Anterior cingulate cortex (tissue), 58 donors: ENCODE measurements around the gene EFCAB13.
A peak's percentile ranks its signal among the peaks of the same experiment; 100 is the strongest.
"Not testable (repeated sequence)": the region's sequence is repeated elsewhere in the genome, so short reads cannot be mapped to it uniquely, and the experiment has no call there.

Experiments
- DNase-seq, 58 donors: peaks; one replicate each; lab custom pipeline; 2025; lab: John Stamatoyannopoulos, UW

Gene EFCAB13

DNA sequence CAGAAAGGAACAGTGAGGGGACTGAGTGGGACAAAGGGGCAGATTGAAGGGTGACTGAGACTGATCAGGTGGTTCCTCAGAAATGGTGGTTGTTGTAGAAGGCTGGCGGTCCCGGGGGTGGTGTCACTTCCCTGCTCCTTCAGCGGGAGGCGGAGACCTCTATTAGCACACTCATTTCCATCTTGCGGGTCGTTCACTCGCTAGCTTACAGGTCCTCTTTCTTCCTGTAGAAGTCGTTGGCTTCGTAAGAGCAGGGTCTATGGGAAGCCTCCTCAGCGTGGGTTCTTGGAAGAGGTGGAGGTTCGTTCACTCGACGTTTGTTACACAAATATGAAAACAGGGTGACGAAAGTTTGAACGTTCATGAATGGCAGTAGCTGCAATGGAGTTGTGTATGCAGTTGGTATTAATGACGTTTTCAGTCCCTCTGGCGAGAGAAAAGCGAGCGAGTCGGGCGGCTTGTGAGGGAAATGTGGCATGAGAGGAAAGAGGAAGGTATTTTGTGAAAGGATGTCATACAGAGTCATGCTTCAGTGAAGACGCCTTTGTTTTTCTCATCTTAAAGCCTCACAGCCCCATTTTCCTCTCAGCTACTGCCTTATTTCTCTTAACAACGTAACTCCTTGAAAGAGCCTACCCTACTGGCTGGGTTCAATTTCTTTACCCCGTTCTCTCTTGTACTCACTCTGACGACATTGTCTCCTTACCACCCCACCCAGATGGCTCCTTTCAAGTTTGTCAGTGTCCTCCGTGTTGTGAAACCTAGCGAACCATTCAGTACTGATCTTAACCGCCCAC lies 667 bp downstream of the EFCAB13 start:
- DNase-seq: peak in 9 of 58 donors; percentile 4 to 54 (median 30)

DNA sequence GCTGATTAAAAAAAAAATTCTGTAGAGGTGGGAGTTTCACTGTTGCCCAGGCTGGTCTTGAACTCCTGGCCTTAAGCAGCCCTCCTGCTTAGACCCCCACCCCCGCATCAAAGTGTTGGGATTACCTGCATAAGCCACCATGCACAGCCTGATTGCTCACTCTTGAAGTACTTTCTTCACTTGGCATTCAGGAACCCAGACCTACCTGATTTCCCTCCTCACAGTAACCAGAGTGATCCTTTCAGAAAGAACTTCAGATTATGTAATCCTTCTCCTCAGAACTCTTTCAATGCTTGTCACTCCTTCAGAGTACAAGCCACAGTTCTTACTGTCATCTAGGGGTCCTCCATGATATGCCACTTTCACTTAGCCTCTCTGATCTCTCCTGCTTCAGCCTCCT lies 1.4 kb downstream of the EFCAB13 start:
- DNase-seq: no peak

DNA sequence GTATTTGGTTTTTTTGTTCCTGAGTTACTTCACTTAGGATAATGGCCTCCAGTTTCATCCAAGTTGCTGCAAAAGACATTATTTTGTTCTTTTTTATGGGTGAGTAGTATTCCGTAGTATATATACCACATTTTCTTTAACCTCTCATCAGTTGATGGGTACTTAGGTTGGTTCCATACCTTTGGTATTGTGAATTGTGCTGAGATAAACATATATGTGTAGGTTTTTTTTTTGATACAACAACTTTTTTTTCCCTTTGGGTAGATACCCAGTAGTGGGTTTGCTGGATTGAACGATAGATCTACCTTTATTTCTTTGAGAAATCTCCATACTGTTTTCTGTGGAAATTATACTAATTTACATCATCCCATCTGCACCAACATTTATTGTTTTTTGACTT lies 6.8 kb downstream of the EFCAB13 start:
- DNase-seq: no peak

DNA sequence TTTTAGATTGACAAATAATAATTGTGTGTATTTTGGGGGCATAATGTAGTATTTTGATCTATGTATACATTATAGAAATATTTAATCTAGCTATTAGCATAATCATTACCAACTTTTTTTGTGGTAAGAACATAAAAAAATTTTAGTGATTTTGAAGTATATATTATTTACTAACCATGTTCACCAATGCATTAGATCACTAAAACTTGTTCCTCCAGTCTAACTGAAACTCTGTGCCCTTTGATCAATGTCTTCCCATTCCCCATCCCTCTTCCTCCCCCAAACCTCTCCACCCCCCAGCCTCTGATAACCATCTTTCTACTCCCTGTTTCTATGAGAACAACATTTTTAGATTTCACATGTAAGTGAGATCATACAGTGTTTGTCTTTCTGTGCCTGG lies 8.5 kb downstream of the EFCAB13 start:
- DNase-seq: no peak

DNA sequence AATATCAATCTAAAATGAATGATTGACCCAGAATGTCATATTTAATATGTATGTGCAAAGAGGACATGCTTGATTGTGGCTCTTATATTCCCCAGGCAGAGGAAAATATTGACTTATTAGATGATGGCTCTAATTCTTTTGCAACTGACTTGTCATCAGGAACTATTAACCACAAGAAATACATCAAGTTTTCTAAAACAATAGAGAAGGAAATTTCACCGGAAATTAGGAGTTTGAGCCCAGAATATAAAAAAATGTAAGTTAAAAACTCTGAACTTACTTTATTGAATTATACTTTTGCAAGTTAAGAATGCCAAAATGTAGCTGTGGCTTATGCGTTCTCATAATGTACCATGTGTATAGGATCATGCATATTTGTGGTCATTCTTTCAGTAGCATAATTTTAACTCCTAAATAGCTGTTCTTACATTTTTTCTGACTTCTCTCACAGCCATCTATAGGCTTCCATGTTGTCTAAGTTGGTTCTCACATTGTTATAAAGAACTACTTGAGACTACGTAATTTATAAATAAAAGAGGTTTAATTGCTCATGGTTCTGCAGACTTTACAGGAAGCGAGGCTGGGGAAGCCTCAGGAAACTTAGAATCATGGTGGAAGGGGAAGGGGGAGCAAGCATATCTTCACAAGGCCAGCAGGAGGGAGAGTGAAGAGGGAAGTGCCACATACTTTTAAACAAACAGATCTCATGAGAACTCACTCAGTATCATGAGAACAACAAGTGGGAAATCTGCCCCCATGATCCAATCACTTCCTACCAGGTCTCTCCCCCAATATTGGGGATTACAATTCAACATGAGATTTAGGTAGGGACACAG lies 11.6 kb downstream of the EFCAB13 start:
- DNase-seq: no peak

DNA sequence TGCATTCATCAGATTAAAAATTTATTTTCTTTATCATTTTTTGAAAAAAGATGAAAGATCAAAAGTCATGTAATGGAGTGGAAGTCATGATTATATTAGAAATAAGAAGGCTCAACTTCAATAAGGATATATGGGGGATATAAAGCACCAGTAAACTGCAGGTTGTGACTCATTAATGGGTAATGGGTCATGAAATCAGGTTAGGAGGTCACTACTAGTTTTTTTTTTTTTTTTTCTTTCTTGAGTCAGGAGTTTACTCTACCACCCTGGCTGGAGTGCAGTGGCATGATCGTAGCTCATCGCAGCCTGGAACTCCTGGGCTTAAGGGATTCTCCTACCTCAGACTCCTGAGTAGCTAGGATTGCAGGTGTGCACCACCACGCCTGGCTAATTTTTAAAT lies 14.3 kb downstream of the EFCAB13 start:
- no peak for DNase-seq

DNA sequence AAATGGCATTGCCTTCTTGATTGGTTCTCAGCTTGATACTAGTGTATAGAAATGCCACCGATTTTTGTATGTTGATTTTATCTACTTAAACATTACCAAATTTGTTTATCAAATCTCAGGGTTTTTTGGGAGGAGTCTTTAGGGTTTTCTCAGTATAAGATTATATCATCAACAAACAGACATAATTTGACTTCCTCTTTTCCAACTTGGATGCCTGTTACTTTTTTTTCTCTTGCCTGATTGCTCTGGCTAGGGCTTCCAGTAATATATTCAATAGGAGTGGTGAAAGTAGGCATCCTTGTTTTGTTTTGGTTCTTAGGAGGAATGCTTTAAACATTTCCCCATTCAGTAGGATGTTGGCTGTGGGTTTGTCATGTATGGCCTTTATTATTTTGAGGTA lies 29.1 kb downstream of the EFCAB13 start:
- no peak for DNase-seq

DNA sequence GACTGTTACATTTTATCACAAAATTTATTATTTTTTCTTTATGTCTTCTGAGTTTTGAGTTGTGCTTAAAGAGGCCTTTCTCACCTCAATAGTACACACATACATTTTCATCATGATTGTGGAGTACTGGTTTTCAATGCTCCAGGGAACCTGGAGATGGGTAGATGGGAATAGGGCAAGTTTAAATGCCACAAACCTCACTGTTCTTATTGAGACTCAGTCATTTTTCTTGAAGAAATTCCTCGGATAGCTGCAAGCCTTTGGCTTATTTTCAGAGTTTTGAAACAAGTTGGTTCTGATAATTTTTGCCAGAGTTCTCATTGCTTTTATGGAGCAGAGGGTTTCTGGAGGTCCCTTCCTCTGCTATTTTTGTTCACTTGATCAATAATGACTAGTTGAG lies 34.9 kb downstream of the EFCAB13 start:
- DNase-seq: no peak

DNA sequence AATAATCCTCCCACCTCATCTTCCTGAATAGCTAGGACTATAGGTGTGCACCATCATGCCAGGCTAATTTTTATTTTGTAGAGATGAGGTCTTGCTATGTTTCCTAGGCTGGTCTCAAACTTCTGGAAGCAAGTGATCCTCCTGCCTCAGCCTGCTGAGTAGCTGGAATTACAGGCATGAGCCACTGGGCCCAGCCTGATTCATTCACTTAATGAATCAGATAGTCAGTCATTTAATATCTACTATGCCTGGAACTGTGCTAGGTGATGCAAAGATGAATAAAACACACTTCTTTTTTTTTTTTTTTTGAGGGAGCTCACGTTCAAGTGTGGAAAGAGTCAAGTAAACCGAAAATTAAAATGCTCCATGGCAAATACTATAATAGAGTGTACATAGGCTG lies 39.4 kb downstream of the EFCAB13 start:
- DNase-seq: no peak

DNA sequence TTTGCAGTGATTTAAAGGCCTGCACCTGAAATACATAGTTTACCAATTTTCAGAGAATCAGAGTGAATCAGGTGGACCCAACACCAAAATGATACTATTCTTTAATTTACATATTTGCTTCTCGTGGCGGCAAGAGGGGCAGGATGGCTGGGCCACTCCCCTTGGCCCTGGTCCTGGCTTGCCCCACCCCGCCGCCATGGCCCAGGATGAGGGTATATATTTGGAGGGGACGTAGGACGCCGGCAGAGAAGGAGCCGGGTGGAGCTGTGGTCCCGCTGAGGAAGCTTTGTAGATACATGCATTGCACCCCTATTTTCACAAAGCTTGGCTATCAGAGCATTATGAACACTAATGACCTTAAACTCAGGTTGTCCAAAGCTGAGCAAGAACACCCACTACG lies 43.5 kb downstream of the EFCAB13 start:
- no peak for DNase-seq

DNA sequence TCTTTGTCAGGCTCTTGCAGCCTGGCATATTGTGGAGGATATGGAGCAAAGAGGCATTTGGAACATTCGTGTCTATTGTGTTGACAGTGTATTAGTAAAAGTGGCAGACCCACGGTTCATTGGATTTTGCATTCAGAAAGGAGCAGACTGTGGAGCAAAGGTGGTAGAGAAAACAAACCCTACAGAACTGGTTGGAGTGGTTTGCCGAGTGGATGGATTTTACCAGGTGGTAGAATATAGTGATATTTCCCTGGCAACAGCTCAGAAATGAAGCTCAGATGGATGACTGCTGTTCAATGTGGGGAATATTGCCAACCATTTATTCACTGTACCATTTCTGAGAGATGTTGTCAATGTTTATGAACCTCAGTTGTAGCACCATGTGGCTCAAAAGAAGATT lies 44.5 kb downstream of the EFCAB13 start:
- no peak for DNase-seq

DNA sequence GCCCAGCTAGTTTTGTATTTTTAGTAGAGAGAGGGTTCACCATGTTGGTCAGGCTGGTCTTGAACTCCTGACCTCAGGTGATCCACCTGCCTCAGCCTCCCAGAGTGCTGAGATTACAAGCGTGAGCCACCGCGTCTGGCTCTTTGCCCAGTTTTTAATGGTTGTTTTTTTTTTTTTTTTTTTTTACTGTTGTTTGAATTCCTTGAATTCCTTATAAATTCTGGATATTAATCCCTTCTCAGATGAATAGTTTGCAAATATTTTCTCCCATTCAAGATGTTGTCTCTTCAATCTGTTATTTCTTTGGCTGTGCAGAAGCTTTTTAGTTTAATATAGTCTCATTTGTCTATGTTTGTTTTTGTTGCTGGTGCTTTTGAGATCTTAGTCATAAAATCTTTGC lies 47.1 kb downstream of the EFCAB13 start:
- not testable (repeated sequence) for DNase-seq

DNA sequence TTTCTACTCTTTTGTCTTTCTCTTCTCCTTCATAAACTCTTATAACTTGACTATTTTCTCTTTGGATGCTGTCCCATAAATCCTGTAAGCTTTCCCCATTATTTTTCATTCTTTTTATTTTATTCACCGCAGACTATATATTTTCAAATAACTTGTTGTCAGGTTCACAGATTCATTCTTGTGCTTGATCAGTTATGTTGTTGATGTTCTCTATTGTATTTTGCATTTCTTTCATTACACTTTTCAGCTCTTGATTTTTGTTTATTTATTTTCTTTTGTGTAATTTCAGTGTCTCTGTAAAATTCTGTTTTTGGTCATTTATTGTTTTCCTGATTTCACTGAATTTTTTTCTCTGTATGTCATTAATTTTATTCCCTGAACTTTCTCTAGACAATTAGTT lies 49.2 kb downstream of the EFCAB13 start:
- no peak for DNase-seq

DNA sequence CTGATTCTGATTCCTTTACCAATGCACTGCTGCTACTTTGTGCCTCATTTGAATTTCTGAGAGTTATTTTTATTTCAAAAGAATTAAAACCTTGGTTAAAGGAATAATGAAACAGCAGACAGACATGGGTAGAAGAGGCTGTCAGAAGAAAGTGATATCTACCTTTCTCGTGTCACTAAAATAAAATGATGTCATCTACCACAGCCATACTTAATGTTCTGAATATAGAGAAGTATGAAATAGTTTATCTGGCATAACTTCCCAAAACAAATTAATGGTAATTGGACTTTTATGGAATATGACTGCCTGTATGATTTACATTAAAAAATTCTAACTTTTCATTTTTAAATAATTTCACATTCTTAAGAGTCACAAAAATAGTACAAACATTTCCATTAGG lies 52.5 kb downstream of the EFCAB13 start:
- no peak for DNase-seq

DNA sequence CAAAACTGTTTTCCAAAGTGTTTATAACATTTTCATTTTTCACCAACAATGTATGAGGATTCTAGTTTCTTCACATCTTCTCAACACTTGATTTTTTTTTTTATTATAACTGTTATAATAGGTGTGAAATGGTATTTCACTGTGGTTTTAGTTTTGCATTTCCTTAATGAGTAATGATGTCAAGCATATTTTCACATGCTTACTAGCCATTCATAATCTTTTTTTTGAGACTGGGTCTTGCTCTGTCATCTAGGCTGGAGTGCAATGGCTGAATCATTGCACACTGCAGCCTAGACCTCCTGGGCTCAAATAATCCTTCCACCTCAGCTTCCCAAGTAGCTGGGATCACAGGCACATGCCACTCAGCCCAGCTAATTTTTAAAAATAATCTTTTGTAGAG lies 65.1 kb downstream of the EFCAB13 start:
- DNase-seq: no peak

DNA sequence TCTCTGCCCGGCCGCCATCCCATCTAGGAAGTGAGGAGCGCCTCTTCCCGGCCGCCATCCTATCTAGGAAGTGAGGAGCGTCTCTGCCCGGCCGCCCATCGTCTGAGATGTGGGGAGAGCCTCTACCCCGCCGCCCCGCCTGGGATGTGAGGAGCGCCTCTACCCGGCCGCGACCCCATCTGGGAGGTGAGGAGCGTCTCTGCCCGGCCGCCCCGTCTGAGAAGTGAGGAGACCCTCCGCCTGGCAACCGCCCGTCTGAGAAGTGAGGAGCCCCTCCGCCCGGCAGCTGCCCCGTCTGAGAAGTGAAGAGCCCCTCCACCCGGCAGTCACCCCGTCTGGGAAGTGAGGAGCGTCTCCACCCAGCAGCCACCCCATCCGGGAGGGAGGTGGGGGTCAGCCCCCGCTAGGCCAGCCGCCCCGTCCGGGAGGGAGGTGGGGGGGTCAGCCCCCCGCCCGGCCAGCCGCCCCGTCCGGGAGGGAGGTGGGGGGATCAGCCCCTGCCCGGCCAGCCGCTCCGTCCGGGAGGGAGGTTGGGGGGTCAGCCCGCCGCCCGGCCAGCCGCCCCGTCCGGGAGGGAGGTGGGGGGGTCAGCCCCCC lies 73.9 kb downstream of the EFCAB13 start:
- not testable (repeated sequence) for DNase-seq

DNA sequence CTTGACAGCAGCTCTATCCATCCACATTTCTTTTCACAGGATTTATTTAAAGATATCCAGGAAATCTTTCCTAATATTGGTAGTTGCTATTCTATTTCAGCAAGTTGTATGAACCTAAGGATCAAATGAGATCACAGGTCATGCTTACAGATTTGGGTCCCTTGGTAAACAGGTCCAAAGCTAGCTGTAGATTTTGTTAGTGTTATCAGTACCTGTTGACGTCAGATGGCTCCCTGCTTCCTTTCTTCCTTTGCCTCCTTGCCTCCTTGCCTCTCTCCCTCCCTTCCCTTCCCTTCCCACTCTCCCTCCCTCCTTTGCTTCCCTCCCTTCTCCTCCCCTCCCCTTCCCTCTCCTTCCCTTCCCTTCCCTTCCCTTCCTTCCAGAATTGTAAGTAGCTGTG lies 76.6 kb downstream of the EFCAB13 start:
- DNase-seq: no peak

DNA sequence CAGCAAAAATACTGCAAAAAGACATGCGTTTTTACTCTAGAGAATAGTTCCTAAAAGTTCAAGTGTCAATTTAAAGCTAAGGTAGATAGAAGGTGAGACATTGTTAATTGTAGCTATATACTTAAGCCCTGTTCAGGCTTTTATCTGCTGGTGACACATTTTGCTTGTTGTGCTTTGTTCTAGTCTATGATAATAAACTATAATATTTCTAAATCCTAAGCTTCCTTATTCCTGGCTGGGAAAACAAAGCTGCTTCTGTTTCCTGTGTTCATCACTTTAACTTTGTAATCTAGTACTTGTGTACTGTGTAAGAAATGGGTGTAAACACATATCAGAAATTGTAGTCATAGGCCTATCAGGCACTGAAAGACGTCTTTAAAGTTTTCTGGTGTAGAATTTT lies 77.3 kb downstream of the EFCAB13 start:
- no peak for DNase-seq

DNA sequence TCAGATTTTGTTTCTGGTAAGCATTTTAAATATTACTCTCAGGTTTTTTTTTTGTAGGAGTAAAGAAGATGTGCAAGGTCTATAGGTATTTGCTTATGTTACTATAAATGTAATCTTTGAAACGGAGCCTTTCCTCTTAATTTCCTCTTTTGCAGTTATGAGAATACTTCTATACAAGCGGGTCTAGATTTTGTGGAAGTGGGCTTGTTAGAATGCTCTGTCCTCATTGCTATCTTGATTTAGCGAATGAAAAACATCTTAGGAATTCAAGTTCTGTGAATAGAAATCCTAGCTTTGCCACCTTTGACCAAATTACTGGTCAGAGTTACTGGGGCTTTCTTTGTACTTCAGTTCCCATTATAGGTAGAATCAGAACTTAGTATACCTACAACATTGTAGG lies 80.3 kb downstream of the EFCAB13 start:
- no peak for DNase-seq

DNA sequence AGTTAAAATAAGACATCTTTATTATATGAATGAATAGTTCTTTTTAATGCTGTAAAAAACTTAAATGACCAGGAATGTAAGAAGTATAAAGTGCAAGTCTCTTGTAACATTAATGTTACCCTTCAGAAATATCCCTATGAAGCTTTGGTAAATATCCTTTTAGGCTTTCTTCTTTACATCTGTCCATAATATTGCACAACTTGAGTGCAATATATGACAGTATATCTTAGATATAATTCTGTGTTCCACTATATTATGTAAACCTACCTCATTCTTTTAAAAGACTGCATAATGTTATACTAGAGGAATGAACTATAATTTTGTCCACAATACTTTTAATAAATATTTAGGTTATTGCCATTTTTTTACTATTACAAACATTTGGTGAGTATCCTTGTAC lies 81.1 kb downstream of the EFCAB13 start:
- DNase-seq: no peak

DNA sequence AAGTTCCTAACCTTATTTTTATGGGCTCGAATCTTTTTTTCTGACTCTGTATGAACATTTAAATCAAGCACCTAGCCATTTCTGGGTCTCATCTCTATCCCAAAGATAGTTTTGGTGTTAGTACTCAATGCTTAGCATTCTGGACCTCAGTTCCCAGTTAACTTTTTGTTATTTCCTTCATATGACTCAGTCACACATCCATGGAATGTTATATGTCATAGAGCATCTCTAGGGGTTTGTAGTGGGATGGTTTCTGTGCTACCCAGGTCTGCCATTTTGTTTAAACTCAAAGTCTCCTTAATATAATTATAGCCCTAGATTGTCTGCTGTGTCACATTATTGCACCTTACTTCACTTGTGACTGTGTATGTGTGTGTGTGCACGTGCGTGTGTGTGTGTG lies 90.1 kb downstream of the EFCAB13 start:
- no peak for DNase-seq

DNA sequence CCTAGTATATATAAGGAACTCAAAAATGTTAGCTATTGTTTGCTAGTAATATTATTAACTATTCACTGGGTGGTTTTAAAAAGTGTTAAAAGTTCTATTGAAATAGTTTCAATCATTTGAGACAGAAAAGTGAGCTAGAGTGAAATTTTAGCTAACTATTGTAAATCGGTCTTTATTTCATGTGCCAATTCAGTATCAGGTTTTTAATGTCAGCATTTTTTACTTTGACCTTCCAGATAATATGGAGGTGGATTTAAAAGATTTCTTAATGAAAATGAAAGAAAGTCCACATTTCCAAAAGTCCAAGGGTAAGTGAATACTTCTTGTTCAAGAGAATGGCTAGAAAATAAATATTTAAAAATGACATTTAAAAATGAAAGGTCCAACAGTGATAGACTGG lies 90.9 kb downstream of the EFCAB13 start:
- DNase-seq: no peak
